PC-9 (cell line): ENCODE data around the gene MUSK.

Experiments used
- EZH2 ChIP-seq: fragments of 200-600 bp; sonication (generic); IDR thresholded peaks from 2 replicates; pipeline ENCODE4 v1.8.0; 2017; ENCODE audit warnings: antibody characterized with exemption, low read depth
- TF ChIP-seq, protein P1 (sequence below): fragments of 200-600 bp; sonication (generic); conservative IDR thresholded peaks from 2 replicates; pipeline ENCODE4 v1.6.1; 2017; ENCODE audit warnings: mixed run types, antibody characterized with exemption, mild to moderate bottlenecking, moderate library complexity

DNA sequence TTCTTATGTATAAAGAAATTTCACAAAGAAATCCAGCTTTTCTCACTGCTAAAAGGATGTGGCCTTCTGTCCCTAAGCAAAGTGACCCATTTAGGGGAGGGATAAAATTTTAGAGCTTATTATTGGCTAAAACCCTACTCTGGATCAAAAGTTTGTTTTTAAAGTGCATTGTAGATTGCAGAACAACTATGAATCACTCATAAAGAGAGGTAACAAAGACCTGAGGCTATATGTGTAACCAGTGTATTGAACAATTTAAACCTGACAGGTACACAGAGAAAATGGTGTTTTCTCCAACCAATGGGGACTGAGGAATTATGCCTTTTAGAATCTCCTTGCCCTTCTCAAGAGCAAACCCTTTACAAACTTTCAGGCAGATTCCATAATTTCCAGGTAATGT lies 86.6 kb downstream of the MUSK start:
- TF ChIP-seq, protein P1, sequence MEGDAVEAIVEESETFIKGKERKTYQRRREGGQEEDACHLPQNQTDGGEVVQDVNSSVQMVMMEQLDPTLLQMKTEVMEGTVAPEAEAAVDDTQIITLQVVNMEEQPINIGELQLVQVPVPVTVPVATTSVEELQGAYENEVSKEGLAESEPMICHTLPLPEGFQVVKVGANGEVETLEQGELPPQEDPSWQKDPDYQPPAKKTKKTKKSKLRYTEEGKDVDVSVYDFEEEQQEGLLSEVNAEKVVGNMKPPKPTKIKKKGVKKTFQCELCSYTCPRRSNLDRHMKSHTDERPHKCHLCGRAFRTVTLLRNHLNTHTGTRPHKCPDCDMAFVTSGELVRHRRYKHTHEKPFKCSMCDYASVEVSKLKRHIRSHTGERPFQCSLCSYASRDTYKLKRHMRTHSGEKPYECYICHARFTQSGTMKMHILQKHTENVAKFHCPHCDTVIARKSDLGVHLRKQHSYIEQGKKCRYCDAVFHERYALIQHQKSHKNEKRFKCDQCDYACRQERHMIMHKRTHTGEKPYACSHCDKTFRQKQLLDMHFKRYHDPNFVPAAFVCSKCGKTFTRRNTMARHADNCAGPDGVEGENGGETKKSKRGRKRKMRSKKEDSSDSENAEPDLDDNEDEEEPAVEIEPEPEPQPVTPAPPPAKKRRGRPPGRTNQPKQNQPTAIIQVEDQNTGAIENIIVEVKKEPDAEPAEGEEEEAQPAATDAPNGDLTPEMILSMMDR: no peak
- no peak for TF ChIP-seq EZH2
